T-cell (primary cell): ENCODE data around the gene RNF227. TPM values are rescaled to one million over a fixed set of nuclear protein-coding genes. Genes with fewer than 3 reads are reported as not detected.
A peak's percentile ranks its signal among the peaks of the same experiment; 100 is the strongest.

Experiments
- ATAC-seq, 4 experiments: fragments of 200-7000 bp in 3 of 4; fragments of 150-1000 bp in 1 of 4; cut with Tn5 transposase; replicated peaks in 1 of 4; 1 replicate in 3 of 4; 2 replicates in 1 of 4; pipeline ENCODE4 v1.10.0; 2021; ENCODE audit warnings: moderate library complexity in 3 of 4, mild to moderate bottlenecking in 2 of 4, moderate number of reproducible peaks in 1 of 4
- CTCF ChIA-PET, 2 donors: fragments of 300-600 bp; sonication (Branson Sonifier 250); formaldehyde crosslinking; loops; one replicate each; lab custom pipeline; 2022; ENCODE audit warnings: antibody characterized with exemption in 2 of 2; lab: Charles Lee
- POLR2A ChIA-PET, 2 donors: fragments of 300-600 bp; sonication (Branson Sonifier 250); formaldehyde crosslinking; loops; one replicate each; lab custom pipeline; 2022; ENCODE audit warnings: antibody characterized with exemption in 2 of 2; lab: Charles Lee
- DNase-seq, 35 experiments: peaks; one replicate each; pipeline versions ENCODE4 v3.0.0 to v3.0.0-alpha.2; 2013 to 2023
- H3K27ac ChIP-seq: one replicate; pipeline ENCODE4 v1.5.1; 2013; ENCODE audit warnings: low read length
- H3K27me3 ChIP-seq, 2 experiments: replicated peaks in 1 of 2; 1 replicate in 1 of 2; 2 replicates in 1 of 2; pipeline versions ENCODE4 v1.6.1 to v1.7.0; 2013; ENCODE audit warnings: low read length in 1 of 2, mixed read lengths in 1 of 2; ENCODE audit not compliant: control insufficient read depth in 2 of 2, insufficient read depth in 2 of 2; ENCODE audit errors: extremely low read depth in 1 of 2
- H3K36me3 ChIP-seq, 2 donors: 1 replicate in 1 of 2; 2 replicates in 1 of 2; pipeline versions ENCODE4 v1.6.1 to v1.7.0; 2013; ENCODE audit warnings: low read length in 1 of 2; ENCODE audit not compliant: control insufficient read depth in 2 of 2, insufficient read depth in 1 of 2; ENCODE audit errors: extremely low read depth in 1 of 2
- H3K4me1 ChIP-seq, 2 experiments: 1 replicate in 1 of 2; 2 replicates in 1 of 2; pipeline versions ENCODE4 v1.6.1 to v1.7.0; 2013; ENCODE audit warnings: low read length in 2 of 2, mixed read lengths in 1 of 2; ENCODE audit not compliant: insufficient read depth in 2 of 2, control insufficient read depth in 1 of 2; ENCODE audit errors: extremely low read depth in 1 of 2
- H3K4me3 ChIP-seq, 2 donors: 1 replicate in 1 of 2; 2 replicates in 1 of 2; pipeline versions ENCODE4 v1.5.1 to v1.7.0; 2013; ENCODE audit warnings: mild to moderate bottlenecking in 2 of 2, low read length in 1 of 2, moderate library complexity in 1 of 2; ENCODE audit not compliant: control insufficient read depth in 1 of 2; ENCODE audit errors: extremely low read depth in 1 of 2
- H3K9me3 ChIP-seq: 2 replicates; pipeline ENCODE4 v1.7.0; 2013
- H3K27ac Mint-ChIP-seq, 2 donors: one replicate each; pipeline ENCODE4 v1.8.0; 2020 to 2021; ENCODE audit warnings: mild to moderate bottlenecking in 2 of 2, mixed read lengths in 2 of 2
- H3K27me3 Mint-ChIP-seq, 2 donors: one replicate each; pipeline ENCODE4 v1.8.0; 2021 to 2022; ENCODE audit warnings: mixed read lengths in 2 of 2
- H3K36me3 Mint-ChIP-seq: one replicate; pipeline ENCODE4 v1.8.0; 2021; ENCODE audit warnings: mixed read lengths
- H3K4me1 Mint-ChIP-seq, 3 donors: one replicate each; pipeline ENCODE4 v1.8.0; 2020 to 2022; ENCODE audit warnings: mixed read lengths in 3 of 3, mild to moderate bottlenecking in 1 of 3
- H3K4me3 Mint-ChIP-seq, 3 donors: one replicate each; pipeline ENCODE4 v1.8.0; 2020 to 2022; ENCODE audit warnings: mild to moderate bottlenecking in 3 of 3, mixed read lengths in 3 of 3, moderate library complexity in 3 of 3
- H3K9me3 Mint-ChIP-seq, 3 donors: one replicate each; pipeline ENCODE4 v1.8.0; 2020 to 2022; ENCODE audit warnings: mixed read lengths in 3 of 3
- WGBS: methylation state at CpG from one replicate; pipeline ENCODE4 v1.1.5; 2013; ENCODE audit warnings: missing lambda C conversion rate; ENCODE audit not compliant: insufficient coverage; 5-methylcytosine and 5-hydroxymethylcytosine counted together
- total RNA-seq, 35 experiments: library from RNA in 6 of 35; stranded (reverse) in 6 of 35; fragments of 120-200 nt in 1 of 35; gene quantifications; one replicate each; pipeline versions ENCODE4 v1.2.1 to v1.2.4 and lab custom pipeline; 2013 to 2026

The RNF227 gene
- total RNA-seq, 5 donors from 2014 or later (not counting 1 experiment from before 2014, with no cell fraction given): 2.9 to 7.3 (median 5.2) TPM

- Histone ChIP-seq H3K4me1 (no peaks in the 10 kb centered on the region), H3K27me3 (no peaks in the 10 kb centered on the region), H3K27ac (no peak overlapping the region), H3K4me3 (no peak overlapping the region), H3K36me3 (peaks cover 33 to 92% of the 10 kb centered on the region in 2 donors), H3K9me3 (no peaks in the 10 kb centered on the region)
- Mint-ChIP-seq H3K36me3 (peaks cover 73% of the 10 kb centered on the region), H3K9me3 (no peaks in the 10 kb centered on the region), H3K27ac (peak overlapping the region; percentile 53 to 71), H3K4me3 (no peak overlapping the region), H3K27me3 (no peaks in the 10 kb centered on the region), H3K4me1 (peaks cover 6 to 11% (median 7%) of the 10 kb centered on the region in 3 donors)
- ChIA-PET POLR2A (no interaction called here), CTCF (interaction anchor here (0.6 to 1.7 kb wide), 6 partner anchors 15 to 82 kb away, joined by 3 to 4 read pairs (median 4); partner anchors contain the start of gene NAA38 (in 1 of the 2))
- peak in 7 of 35 experiments; percentile 7 to 55 (median 13) for DNase-seq
- 84% methylated on average over 3 of the region's 6 CpGs for WGBS
- peak in 2 of 4 experiments; percentile 46 to 69 for ATAC-seq
These were observed 18.3 kb downstream of the RNF227 start for GRCh38 chr17:7897773-7898172.

GRCh38 chr17:7897090-7897489 is 19.0 kb downstream of the RNF227 start:
- Mint-ChIP-seq H3K36me3 (peaks cover 69% of the 10 kb centered on the region), H3K27ac (peak overlapping the region in 1 of 2 donors; percentile 31), H3K4me3 (no peak overlapping the region), H3K27me3 (no peaks in the 10 kb centered on the region), H3K4me1 (peaks cover 7 to 11% (median 7%) of the 10 kb centered on the region in 3 donors), H3K9me3 (no peaks in the 10 kb centered on the region)
- no peaks in the 10 kb centered on the region for H3K27me3 ChIP-seq
- H3K4me3 ChIP-seq: no peak overlapping the region
- ATAC-seq (no peak), DNase-seq (no peak)
- H3K9me3 ChIP-seq: no peaks in the 10 kb centered on the region
- 97% methylated on average over 11 of the region's 13 CpGs for WGBS
- no peak overlapping the region for H3K27ac ChIP-seq
- no peaks in the 10 kb centered on the region for H3K4me1 ChIP-seq
- H3K36me3 ChIP-seq: peaks cover 29 to 88% of the 10 kb centered on the region in 2 donors
- POLR2A ChIA-PET: no interaction called here
- CTCF ChIA-PET: interaction anchor here (1.0 to 1.7 kb wide), 3 partner anchors 16 to 35 kb away, joined by 3 to 4 read pairs (median 4); no protein-coding TSS in a partner anchor

- no peak for DNase-seq
- no peak for ATAC-seq
- Mint-ChIP-seq H3K9me3 (no peaks in the 10 kb centered on the region), H3K27ac (peak overlapping the region; percentile 28 to 55), H3K4me3 (no peak overlapping the region), H3K27me3 (no peaks in the 10 kb centered on the region), H3K36me3 (peaks cover 68% of the 10 kb centered on the region), H3K4me1 (peaks cover 16% of the 10 kb centered on the region in 3 donors)
- 96% methylated on average over 3 of the region's 8 CpGs for WGBS
- Histone ChIP-seq H3K36me3 (peaks cover 27 to 89% of the 10 kb centered on the region in 2 donors), H3K4me1 (peaks cover 0 to 2% of the 10 kb centered on the region in 2 experiments), H3K27me3 (no peaks in the 10 kb centered on the region), H3K4me3 (no peak overlapping the region), H3K27ac (no peak overlapping the region), H3K9me3 (no peaks in the 10 kb centered on the region)
- CTCF ChIA-PET: no interaction called here
- POLR2A ChIA-PET: no interaction called here
These were observed 21.2 kb downstream of the RNF227 start for GRCh38 chr17:7894866-7895265.

- Mint-ChIP-seq H3K9me3 (no peaks in the 10 kb centered on the region), H3K36me3 (peaks cover 61% of the 10 kb centered on the region), H3K27ac (peak overlapping the region; percentile 28 to 55), H3K4me1 (peaks cover 16 to 18% (median 16%) of the 10 kb centered on the region in 3 donors), H3K4me3 (no peak overlapping the region), H3K27me3 (no peaks in the 10 kb centered on the region)
- POLR2A ChIA-PET: no interaction called here
- ATAC-seq (no peak), DNase-seq (no peak)
- peaks cover 0 to 8% of the 10 kb centered on the region in 2 experiments for H3K4me1 ChIP-seq
- no peak overlapping the region for H3K27ac ChIP-seq
- CTCF ChIA-PET: no interaction called here
- WGBS: 91% methylated on average over 3 of the region's 9 CpGs
- H3K36me3 ChIP-seq: peaks cover 27 to 88% of the 10 kb centered on the region in 2 donors
- H3K27me3 ChIP-seq: no peaks in the 10 kb centered on the region
- H3K4me3 ChIP-seq: no peak overlapping the region
- H3K9me3 ChIP-seq: no peaks in the 10 kb centered on the region
These were observed 21.9 kb downstream of the RNF227 start for GRCh38 chr17:7894226-7894625.

- CTCF ChIA-PET: no interaction called here
- POLR2A ChIA-PET: no interaction called here
- H3K27ac Mint-ChIP-seq: no peak overlapping the region
These were observed 22.8 kb downstream of the RNF227 start for GRCh38 chr17:7893187-7893880.

GRCh38 chr17:7889166-7889955 is 26.7 kb downstream of the RNF227 start:
- WGBS: 79% methylated on average over 3 of the region's 11 CpGs
- H3K27ac Mint-ChIP-seq: no peak overlapping the region
- peaks cover 6 to 42% of the 10 kb centered on the region in 2 experiments for H3K4me1 ChIP-seq
- ChIA-PET CTCF (no interaction called here), POLR2A (no interaction called here)
- no peaks in the 10 kb centered on the region for H3K9me3 ChIP-seq
- peaks cover 24% of the 10 kb centered on the region for H3K36me3 Mint-ChIP-seq
- no peak overlapping the region for H3K4me3 ChIP-seq
- no peaks in the 10 kb centered on the region for H3K27me3 ChIP-seq
- H3K36me3 ChIP-seq: peaks cover 20 to 46% of the 10 kb centered on the region in 2 donors
- no peaks in the 10 kb centered on the region for H3K27me3 Mint-ChIP-seq
- H3K4me1 Mint-ChIP-seq: peaks cover 7 to 15% (median 9%) of the 10 kb centered on the region in 3 donors
- no peaks in the 10 kb centered on the region for H3K9me3 Mint-ChIP-seq
- ATAC-seq (no peak), DNase-seq (peak in 19 of 35 experiments; percentile 11 to 56 (median 21))
- H3K4me3 Mint-ChIP-seq: no peak overlapping the region
- H3K27ac ChIP-seq: no peak overlapping the region

More at GRCh38 chr17:7893187-7893880, 22.8 kb downstream of the RNF227 start:
- Mint-ChIP-seq H3K36me3 (peaks cover 52% of the 10 kb centered on the region), H3K4me3 (no peak overlapping the region), H3K4me1 (peaks cover 16 to 18% (median 16%) of the 10 kb centered on the region in 3 donors), H3K27me3 (no peaks in the 10 kb centered on the region), H3K9me3 (no peaks in the 10 kb centered on the region)
- peaks cover 3 to 17% of the 10 kb centered on the region in 2 experiments for H3K4me1 ChIP-seq
- no peak overlapping the region for H3K27ac ChIP-seq
- peaks cover 25 to 79% of the 10 kb centered on the region in 2 donors for H3K36me3 ChIP-seq
- ATAC-seq (no peak), DNase-seq (no peak)
- no peaks in the 10 kb centered on the region for H3K27me3 ChIP-seq
- H3K9me3 ChIP-seq: no peaks in the 10 kb centered on the region
- no peak overlapping the region for H3K4me3 ChIP-seq
- no CpG with 5 or more reads among the region's 15 CpGs for WGBS
